ELF-1 (cell line): ENCODE results near the gene TPSAB1.

Source experiments
- DNase-seq: peaks from one replicate; pipeline ENCODE4 v3.0.0-alpha.2; 2016; ENCODE audit warnings: low read depth, low spot score

TPSAB1 gene

DNA sequence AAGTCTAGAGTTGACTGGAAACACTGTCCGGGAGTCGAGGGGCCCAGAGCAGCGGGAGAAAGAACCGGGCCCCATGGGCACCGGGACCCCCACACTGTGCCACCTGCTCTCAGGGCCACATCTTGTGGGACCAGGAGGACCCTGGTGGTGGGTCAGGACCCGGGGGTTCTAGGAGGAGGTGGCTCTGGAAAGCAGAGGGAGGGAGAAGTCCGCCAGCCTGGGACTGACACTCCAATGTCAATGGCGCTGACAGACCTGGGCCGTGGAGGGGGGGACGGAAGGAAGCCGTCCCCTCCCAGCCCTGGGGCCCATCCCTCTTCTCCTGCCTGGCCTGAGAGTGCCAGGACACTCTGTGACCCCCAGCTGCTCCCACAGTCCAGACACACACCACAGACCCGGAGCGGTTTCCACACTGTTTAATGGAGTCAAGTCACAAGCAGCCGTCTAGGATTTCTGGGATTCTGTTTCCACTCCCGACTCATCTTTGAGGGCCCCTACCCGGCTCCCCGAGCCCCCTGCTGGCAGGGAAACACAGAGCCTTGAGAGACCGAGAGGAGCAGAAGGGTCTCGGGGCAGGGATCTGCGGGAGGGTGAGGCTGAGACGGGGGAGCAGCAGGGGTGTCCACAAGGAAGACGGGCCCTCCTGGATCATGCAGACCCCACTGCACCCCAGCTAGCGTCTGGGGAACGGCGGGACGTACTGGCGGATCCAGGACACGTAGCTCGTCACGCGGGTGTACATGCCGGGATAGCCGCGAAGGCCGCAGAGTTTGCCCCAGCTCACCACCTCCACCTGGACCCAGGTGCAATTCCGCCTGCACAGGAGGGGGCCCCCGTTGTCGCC, 45.4 kb downstream of the TPSAB1 start:
- no peak for DNase-seq

DNA sequence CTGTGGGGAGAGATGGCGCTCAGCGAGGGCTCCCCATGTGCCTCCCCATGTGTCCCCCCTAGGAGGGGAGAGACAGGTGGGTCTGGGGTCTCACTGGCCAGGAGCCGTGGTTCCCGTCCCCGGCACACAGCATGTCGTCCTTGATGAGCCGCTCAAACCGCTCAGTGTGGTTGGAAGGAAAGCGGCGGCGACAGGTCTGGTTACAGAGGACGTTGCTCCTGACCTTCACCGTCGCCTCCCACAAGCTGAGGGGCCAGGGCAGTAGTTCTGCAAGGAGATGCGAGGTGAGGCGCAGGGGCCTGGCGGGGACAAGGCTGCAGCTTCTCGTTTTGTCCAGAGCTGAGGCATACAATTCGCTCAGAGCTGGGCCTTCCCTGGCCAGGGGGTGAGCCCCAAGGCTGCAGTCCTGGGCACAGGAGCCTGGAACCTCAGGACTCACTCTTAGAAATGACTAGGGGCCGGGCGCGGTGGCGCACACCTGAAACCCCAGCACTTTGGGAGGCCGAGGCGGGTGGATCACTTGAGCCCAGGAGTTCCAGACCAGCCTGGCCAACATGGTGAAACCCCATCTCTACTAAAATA, 46.1 kb downstream of the TPSAB1 start:
- DNase-seq = no peak

DNA sequence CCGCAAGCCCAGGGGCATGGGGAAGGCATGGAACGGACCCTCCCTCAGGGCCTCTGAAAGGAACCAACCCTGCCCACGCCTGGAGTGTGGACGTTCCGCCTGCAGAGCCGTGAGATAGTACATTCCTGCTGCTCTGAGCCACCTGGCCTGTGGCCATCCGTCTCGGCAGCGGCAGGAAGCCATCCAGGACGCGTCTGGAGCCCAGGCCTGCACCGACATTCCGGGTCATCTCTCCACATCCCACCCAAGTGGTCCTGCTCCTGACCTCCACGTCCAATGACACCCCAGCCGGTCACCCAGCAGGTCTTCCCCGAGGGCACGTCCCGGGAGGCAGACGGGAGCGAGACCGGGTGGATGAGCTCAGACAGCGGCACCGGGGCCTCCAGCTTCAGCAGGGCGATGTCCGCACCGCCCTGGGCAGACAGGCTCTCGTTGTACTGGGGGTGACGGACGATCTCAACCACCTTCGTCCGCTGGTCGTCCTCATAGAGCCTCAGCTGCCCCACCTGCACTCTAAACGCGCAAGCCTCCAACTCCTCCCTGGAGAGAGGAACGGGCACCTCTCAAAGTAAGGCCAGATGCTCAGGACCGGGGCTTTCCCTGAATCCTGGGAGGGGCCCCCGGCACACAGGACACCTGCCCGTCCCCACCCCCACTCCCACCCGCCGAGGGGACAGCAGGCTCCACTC, 47.6 kb downstream of the TPSAB1 start:
- peak; percentile 39 for DNase-seq

GRCh38 chr16:1288813-1289476, 48.4 kb downstream of the TPSAB1 start:
- DNase-seq = peak; percentile 49

DNA sequence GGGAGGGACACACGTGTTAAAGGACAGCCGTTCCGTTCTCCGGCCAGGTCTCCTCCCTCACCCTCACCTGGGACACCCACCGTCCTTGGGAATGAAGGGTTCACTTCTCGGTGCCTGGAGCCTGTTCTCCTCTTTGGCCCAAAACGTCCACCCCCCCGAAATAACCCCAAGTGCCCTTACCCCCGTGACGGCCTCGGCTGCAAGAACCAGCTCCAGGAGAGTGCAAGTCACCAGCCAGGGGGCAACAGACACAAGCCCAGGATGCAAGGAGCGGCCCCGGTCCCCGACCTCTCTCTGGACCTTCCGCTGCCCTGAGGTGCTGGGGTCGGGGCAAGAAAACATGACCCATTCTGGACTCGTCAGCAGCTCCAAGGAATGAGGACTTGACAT, 49.0 kb downstream of the TPSAB1 start:
- no peak for DNase-seq

GRCh38 chr16:1290063-1290501, 49.6 kb downstream of the TPSAB1 start:
- DNase-seq = peak; percentile 47

DNA sequence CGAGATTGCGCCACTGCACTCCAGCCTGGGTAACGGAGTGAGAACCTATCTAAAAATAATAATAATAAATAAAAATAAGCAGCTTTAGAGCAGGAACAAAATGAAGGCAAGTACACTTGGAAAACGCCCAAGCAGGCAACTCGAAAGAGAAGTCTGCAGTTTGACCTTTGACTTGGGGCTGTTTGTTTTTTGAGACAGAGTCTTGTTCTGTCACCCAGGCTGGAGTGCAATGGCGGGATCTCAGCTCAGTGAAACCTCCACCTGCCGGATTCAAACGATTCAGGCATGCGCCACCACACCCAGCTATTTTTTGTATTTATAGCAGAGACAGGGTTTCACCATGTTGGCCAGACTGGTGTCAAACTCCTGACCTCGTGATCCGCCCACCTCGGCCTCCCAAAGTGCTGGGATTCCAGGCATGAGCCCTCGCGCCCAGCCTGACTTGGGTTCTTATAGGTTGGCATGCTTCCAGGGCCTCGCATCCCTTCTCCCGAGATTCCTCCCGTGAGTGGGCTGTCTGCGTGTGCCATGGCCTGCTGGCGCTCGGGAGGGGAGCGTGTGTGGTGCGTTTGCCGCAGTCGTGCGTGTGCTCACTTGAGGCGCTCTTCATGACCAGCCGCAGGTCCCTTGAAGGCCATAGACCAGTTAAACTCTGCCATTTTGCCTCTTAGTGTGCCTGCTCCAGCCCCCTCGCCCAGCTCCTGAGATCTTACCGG, 50.5 kb downstream of the TPSAB1 start:
- DNase-seq = no peak

GRCh38 chr16:1291576-1291974, 51.1 kb downstream of the TPSAB1 start:
- DNase-seq = no peak
